Activated T-helper 17 cell treated with anti-CD3 and anti-CD28 coated beads, Interleukin-2, amount 50 U/mL, for 72 hours (primary cell): ENCODE data around the gene SLC25A30. TPM values are rescaled to one million over a fixed set of nuclear protein-coding genes. Genes with fewer than 3 reads are reported as not detected.
"Not testable (repeated sequence)": the region's sequence is repeated elsewhere in the genome, so short reads cannot be mapped to it uniquely, and the experiment has no call there.

Experiments used
- ATAC-seq: fragments of 150-1000 bp; cut with Tn5 transposase; replicated peaks from 2 replicates; pipeline ENCODE4 v1.10.0; 2021; ENCODE audit warnings: mild to moderate bottlenecking, moderate library complexity
- H3K27ac Mint-ChIP-seq: one replicate; pipeline ENCODE4 v1.8.0; 2022; ENCODE audit warnings: mixed read lengths
- H3K27me3 Mint-ChIP-seq: one replicate; pipeline ENCODE4 v1.8.0; 2022; ENCODE audit warnings: mixed read lengths
- H3K36me3 Mint-ChIP-seq: one replicate; pipeline ENCODE4 v1.8.0; 2022; ENCODE audit warnings: low read depth, mild to moderate bottlenecking, mixed read lengths
- H3K4me1 Mint-ChIP-seq: one replicate; pipeline ENCODE4 v1.8.0; 2022; ENCODE audit warnings: mixed read lengths
- H3K4me3 Mint-ChIP-seq: one replicate; pipeline ENCODE4 v1.8.0; 2022; ENCODE audit warnings: mild to moderate bottlenecking, mixed read lengths
- H3K9me3 Mint-ChIP-seq: one replicate; pipeline ENCODE4 v1.8.0; 2022; ENCODE audit warnings: mixed read lengths
- total RNA-seq, 2 donors: library from RNA; stranded (reverse); gene quantifications; one replicate each; pipeline ENCODE4 v1.2.3, GENCODE V29; 2022

The SLC25A30 gene
- total RNA-seq, 2 donors from 2014 or later, result 13.6 to 20.5 TPM

GRCh38 chr13:45439008-45439407 is 20.8 kb upstream of the SLC25A30 start:
- H3K27ac Mint-ChIP-seq, result no peak overlapping the region
- ATAC-seq, result peak; percentile 69
- H3K4me3 Mint-ChIP-seq, result no peak overlapping the region
- no peaks in the 10 kb centered on the region for H3K9me3 Mint-ChIP-seq
- peaks cover 6% of the 10 kb centered on the region for H3K4me1 Mint-ChIP-seq
- no peaks in the 10 kb centered on the region for H3K36me3 Mint-ChIP-seq
- peaks cover 4% of the 10 kb centered on the region for H3K27me3 Mint-ChIP-seq

- H3K9me3 Mint-ChIP-seq, result no peaks in the 10 kb centered on the region
- ATAC-seq, result no peak
- no peaks in the 10 kb centered on the region for H3K36me3 Mint-ChIP-seq
- no peak overlapping the region for H3K27ac Mint-ChIP-seq
- H3K4me3 Mint-ChIP-seq, result no peak overlapping the region
- H3K27me3 Mint-ChIP-seq, result peaks cover under 1% of the 10 kb centered on the region
- peaks cover 6% of the 10 kb centered on the region for H3K4me1 Mint-ChIP-seq
Measured at GRCh38 chr13:45437947-45438346, 19.8 kb upstream of the SLC25A30 start.

GRCh38 chr13:45436953-45437352 is 18.8 kb upstream of the SLC25A30 start:
- no peaks in the 10 kb centered on the region for H3K27me3 Mint-ChIP-seq
- H3K4me1 Mint-ChIP-seq, result peaks cover 4% of the 10 kb centered on the region
- ATAC-seq, result no peak
- no peaks in the 10 kb centered on the region for H3K36me3 Mint-ChIP-seq
- no peak overlapping the region for H3K4me3 Mint-ChIP-seq
- no peaks in the 10 kb centered on the region for H3K9me3 Mint-ChIP-seq
- no peak overlapping the region for H3K27ac Mint-ChIP-seq

GRCh38 chr13:45436332-45436731 is 18.2 kb upstream of the SLC25A30 start:
- H3K9me3 Mint-ChIP-seq, result no peaks in the 10 kb centered on the region
- H3K4me3 Mint-ChIP-seq, result no peak overlapping the region
- no peaks in the 10 kb centered on the region for H3K27me3 Mint-ChIP-seq
- no peaks in the 10 kb centered on the region for H3K36me3 Mint-ChIP-seq
- no peak for ATAC-seq
- H3K4me1 Mint-ChIP-seq, result no peaks in the 10 kb centered on the region
- no peak overlapping the region for H3K27ac Mint-ChIP-seq

- ATAC-seq, result no peak
- H3K27me3 Mint-ChIP-seq, result no peaks in the 10 kb centered on the region
- no peak overlapping the region for H3K27ac Mint-ChIP-seq
- no peaks in the 10 kb centered on the region for H3K9me3 Mint-ChIP-seq
- no peaks in the 10 kb centered on the region for H3K4me1 Mint-ChIP-seq
- no peaks in the 10 kb centered on the region for H3K36me3 Mint-ChIP-seq
- no peak overlapping the region for H3K4me3 Mint-ChIP-seq
Measured at GRCh38 chr13:45434556-45435371, 16.6 kb upstream of the SLC25A30 start.

GRCh38 chr13:45433381-45433790 is 15.2 kb upstream of the SLC25A30 start:
- H3K4me1 Mint-ChIP-seq, result no peaks in the 10 kb centered on the region
- no peaks in the 10 kb centered on the region for H3K9me3 Mint-ChIP-seq
- ATAC-seq, result no peak
- H3K27ac Mint-ChIP-seq, result no peak overlapping the region
- no peaks in the 10 kb centered on the region for H3K36me3 Mint-ChIP-seq
- no peak overlapping the region for H3K4me3 Mint-ChIP-seq
- H3K27me3 Mint-ChIP-seq, result no peaks in the 10 kb centered on the region

- Mint-ChIP-seq H3K27ac (no peak overlapping the region), H3K36me3 (no peaks in the 10 kb centered on the region), H3K27me3 (no peaks in the 10 kb centered on the region), H3K9me3 (no peaks in the 10 kb centered on the region), H3K4me3 (no peak overlapping the region), H3K4me1 (no peaks in the 10 kb centered on the region)
- ATAC-seq, result no peak
Measured at GRCh38 chr13:45432737-45433380, 14.7 kb upstream of the SLC25A30 start.

- H3K9me3 Mint-ChIP-seq, H3K4me1 Mint-ChIP-seq, H3K27ac Mint-ChIP-seq, H3K36me3 Mint-ChIP-seq, H3K4me3 Mint-ChIP-seq, H3K27me3 Mint-ChIP-seq, ATAC-seq: not testable (repeated sequence)
Measured at GRCh38 chr13:45426056-45426841, 8.1 kb upstream of the SLC25A30 start.

- Mint-ChIP-seq H3K36me3 (no peaks in the 10 kb centered on the region), H3K27ac (no peak overlapping the region), H3K4me3 (no peak overlapping the region), H3K4me1 (no peaks in the 10 kb centered on the region), H3K27me3 (no peaks in the 10 kb centered on the region), H3K9me3 (no peaks in the 10 kb centered on the region)
- ATAC-seq, result no peak
Measured at GRCh38 chr13:45422731-45423292, 4.6 kb upstream of the SLC25A30 start.

GRCh38 chr13:45419945-45420344 is 1.8 kb upstream of the SLC25A30 start:
- peaks cover 7% of the 10 kb centered on the region for H3K36me3 Mint-ChIP-seq
- no peak overlapping the region for H3K27ac Mint-ChIP-seq
- no peaks in the 10 kb centered on the region for H3K27me3 Mint-ChIP-seq
- no peak for ATAC-seq
- no peak overlapping the region for H3K4me3 Mint-ChIP-seq
- H3K9me3 Mint-ChIP-seq, result no peaks in the 10 kb centered on the region
- H3K4me1 Mint-ChIP-seq, result peaks cover 11% of the 10 kb centered on the region

GRCh38 chr13:45419389-45419788 is 1.2 kb upstream of the SLC25A30 start:
- H3K4me3 Mint-ChIP-seq, H3K27ac Mint-ChIP-seq, H3K36me3 Mint-ChIP-seq, ATAC-seq, H3K27me3 Mint-ChIP-seq, H3K9me3 Mint-ChIP-seq: not testable (repeated sequence)
- peaks cover 16% of the 10 kb centered on the region for H3K4me1 Mint-ChIP-seq

- Mint-ChIP-seq H3K9me3 (no peaks in the 10 kb centered on the region), H3K27ac (peak overlapping the region; percentile 98), H3K4me3 (peak overlapping the region; percentile 99), H3K4me1 (peaks cover 16% of the 10 kb centered on the region), H3K27me3 (no peaks in the 10 kb centered on the region), H3K36me3 (peaks cover 7% of the 10 kb centered on the region)
- ATAC-seq, result no peak
Measured at GRCh38 chr13:45416516-45417128, 1.6 kb downstream of the SLC25A30 start.

- no peak overlapping the region for H3K4me3 Mint-ChIP-seq
- ATAC-seq, result no peak
- H3K36me3 Mint-ChIP-seq, result peaks cover 19% of the 10 kb centered on the region
- H3K9me3 Mint-ChIP-seq, result no peaks in the 10 kb centered on the region
- H3K4me1 Mint-ChIP-seq, result peaks cover 20% of the 10 kb centered on the region
- no peaks in the 10 kb centered on the region for H3K27me3 Mint-ChIP-seq
- no peak overlapping the region for H3K27ac Mint-ChIP-seq
Measured at GRCh38 chr13:45415112-45415511, 3.1 kb downstream of the SLC25A30 start.

GRCh38 chr13:45413826-45414307 is 4.3 kb downstream of the SLC25A30 start:
- Mint-ChIP-seq H3K9me3 (no peaks in the 10 kb centered on the region), H3K27me3 (no peaks in the 10 kb centered on the region), H3K4me1 (peaks cover 20% of the 10 kb centered on the region), H3K36me3 (peaks cover 32% of the 10 kb centered on the region), H3K4me3 (no peak overlapping the region), H3K27ac (no peak overlapping the region)
- ATAC-seq, result no peak
